ENCODE measurements around the gene CDK19. TPM values are rescaled to one million over a fixed set of nuclear protein-coding genes. Genes with fewer than 3 reads are reported as not detected.

CDK19 gene
- total RNA-seq, 1 donor = 15.6 TPM

DNA sequence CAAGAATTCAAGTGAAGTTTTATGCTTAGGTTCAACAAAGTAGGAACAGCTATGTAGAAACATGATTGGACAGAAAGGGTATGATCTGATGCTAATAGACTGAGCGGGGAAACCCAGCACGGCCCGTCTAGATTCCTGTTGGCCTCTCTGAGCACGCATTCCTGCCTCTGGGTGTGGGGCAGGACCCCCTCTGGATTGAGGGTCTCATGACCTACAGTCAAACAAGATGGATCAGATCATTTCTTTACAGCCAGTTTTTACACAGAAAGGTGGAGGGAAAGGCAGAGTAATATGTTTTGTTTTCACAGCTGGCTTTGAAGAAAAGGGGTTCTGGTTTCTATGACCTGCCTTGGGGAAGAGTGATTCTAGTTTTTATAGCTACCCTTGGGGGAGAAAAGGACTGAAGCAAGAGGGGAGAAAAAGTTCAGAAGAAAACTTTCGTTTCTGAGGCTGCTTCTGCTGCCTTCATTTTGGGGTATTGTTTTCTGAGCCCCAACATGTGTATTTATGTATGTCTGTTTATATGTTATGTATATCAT lies 239.3 kb downstream of the CDK19 start:
- Histone ChIP-seq H3K79me2 (ENCODE audit: insufficient read depth, low read length) (no peaks in the 10 kb centered on the region), H3K4me1 (ENCODE audit: insufficient read depth, low read length) (no peaks in the 10 kb centered on the region), H3K27me3 (ENCODE audit: insufficient read depth, low read length) (no peaks in the 10 kb centered on the region), H3K9me3 (ENCODE audit: low read depth, low read length) (no peaks in the 10 kb centered on the region), H2AFZ (ENCODE audit: low read length) (peak overlapping the region; percentile 38), H3K4me3 (ENCODE audit: insufficient read depth, low read length) (no peak overlapping the region), H3K36me3 (ENCODE audit: insufficient read depth, low read length) (no peaks in the 10 kb centered on the region), H3K27ac (ENCODE audit: low read depth, low read length) (no peak overlapping the region), H4K20me1 (ENCODE audit: insufficient read depth, low read length) (no peaks in the 10 kb centered on the region), H3K4me2 (ENCODE audit: insufficient read depth, low read length) (no peak overlapping the region)
- no peak for DNase-seq (ENCODE audit: insufficient read length, low spot score, missing footprints)
- TF ChIP-seq, protein P1, sequence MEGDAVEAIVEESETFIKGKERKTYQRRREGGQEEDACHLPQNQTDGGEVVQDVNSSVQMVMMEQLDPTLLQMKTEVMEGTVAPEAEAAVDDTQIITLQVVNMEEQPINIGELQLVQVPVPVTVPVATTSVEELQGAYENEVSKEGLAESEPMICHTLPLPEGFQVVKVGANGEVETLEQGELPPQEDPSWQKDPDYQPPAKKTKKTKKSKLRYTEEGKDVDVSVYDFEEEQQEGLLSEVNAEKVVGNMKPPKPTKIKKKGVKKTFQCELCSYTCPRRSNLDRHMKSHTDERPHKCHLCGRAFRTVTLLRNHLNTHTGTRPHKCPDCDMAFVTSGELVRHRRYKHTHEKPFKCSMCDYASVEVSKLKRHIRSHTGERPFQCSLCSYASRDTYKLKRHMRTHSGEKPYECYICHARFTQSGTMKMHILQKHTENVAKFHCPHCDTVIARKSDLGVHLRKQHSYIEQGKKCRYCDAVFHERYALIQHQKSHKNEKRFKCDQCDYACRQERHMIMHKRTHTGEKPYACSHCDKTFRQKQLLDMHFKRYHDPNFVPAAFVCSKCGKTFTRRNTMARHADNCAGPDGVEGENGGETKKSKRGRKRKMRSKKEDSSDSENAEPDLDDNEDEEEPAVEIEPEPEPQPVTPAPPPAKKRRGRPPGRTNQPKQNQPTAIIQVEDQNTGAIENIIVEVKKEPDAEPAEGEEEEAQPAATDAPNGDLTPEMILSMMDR (IDR thresholded peaks at IDR 0.05; ENCODE audit: extremely low read depth, low read depth, low read length) = no peak

DNA sequence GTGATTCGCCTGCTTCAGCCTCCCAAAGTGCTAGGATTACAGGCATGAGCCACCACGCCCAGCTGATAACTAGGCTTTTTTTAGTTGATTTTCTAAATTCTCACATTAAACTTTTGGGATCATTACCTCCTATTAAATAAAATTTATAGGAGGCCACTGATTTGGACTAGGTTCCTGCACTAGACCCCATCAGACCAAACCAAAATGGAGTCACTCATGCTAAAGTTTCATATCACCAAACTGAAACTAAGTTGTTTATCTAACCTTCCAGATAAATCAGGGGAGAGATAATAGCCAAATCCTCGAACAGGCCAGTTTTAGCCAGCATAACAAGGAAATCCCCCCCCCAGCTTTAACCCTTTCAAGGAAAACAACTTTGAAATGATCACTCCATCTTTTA lies 240.5 kb downstream of the CDK19 start:
- H3K4me3 ChIP-seq (ENCODE audit: insufficient read depth, low read length) = no peak overlapping the region
- H3K36me3 ChIP-seq (ENCODE audit: insufficient read depth, low read length) = no peaks in the 10 kb centered on the region
- H3K4me2 ChIP-seq (ENCODE audit: insufficient read depth, low read length) = no peak overlapping the region
- no peaks in the 10 kb centered on the region for H3K27me3 ChIP-seq (ENCODE audit: insufficient read depth, low read length)
- no peak overlapping the region for H3K27ac ChIP-seq (ENCODE audit: low read depth, low read length)
- TF ChIP-seq, protein P1 (IDR thresholded peaks at IDR 0.05; ENCODE audit: extremely low read depth, low read depth, low read length) = no peak
- DNase-seq (ENCODE audit: insufficient read length, low spot score, missing footprints) = no peak
- H3K4me1 ChIP-seq (ENCODE audit: insufficient read depth, low read length) = no peaks in the 10 kb centered on the region
- H3K9me3 ChIP-seq (ENCODE audit: low read depth, low read length) = no peaks in the 10 kb centered on the region
- no peaks in the 10 kb centered on the region for H3K79me2 ChIP-seq (ENCODE audit: insufficient read depth, low read length)
- no peak overlapping the region for H2AFZ ChIP-seq (ENCODE audit: low read length)
- no peaks in the 10 kb centered on the region for H4K20me1 ChIP-seq (ENCODE audit: insufficient read depth, low read length)

DNA sequence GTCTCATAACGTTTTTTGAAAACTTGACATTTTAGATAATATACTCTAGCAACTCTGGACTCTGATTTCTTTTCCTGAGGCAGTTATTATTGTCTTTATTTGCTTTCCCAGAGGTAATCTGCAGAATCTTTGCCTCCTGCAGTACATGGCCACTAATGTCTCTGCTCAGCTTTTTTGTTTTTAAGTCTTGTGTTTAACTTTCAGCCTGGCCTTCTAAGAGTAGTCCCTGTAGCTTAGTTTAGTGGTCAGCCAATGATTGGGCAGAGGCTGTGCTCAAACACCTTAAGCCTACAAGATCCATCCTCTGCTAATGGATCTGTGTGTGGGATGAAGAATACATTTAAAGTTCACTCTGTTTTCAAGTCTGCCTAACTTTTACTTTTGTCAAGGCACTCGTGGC lies 241.7 kb downstream of the CDK19 start:
- Histone ChIP-seq H3K4me2 (ENCODE audit: insufficient read depth, low read length) (peak overlapping the region; percentile 0), H3K9me3 (ENCODE audit: low read depth, low read length) (no peaks in the 10 kb centered on the region), H4K20me1 (ENCODE audit: insufficient read depth, low read length) (no peaks in the 10 kb centered on the region), H3K4me3 (ENCODE audit: insufficient read depth, low read length) (no peak overlapping the region), H3K4me1 (ENCODE audit: insufficient read depth, low read length) (no peaks in the 10 kb centered on the region), H3K36me3 (ENCODE audit: insufficient read depth, low read length) (no peaks in the 10 kb centered on the region), H3K27ac (ENCODE audit: low read depth, low read length) (no peak overlapping the region), H3K27me3 (ENCODE audit: insufficient read depth, low read length) (no peaks in the 10 kb centered on the region), H3K79me2 (ENCODE audit: insufficient read depth, low read length) (no peaks in the 10 kb centered on the region), H2AFZ (ENCODE audit: low read length) (peak overlapping the region; percentile 6)
- DNase-seq (ENCODE audit: insufficient read length, low spot score, missing footprints) = no peak
- TF ChIP-seq, protein P1 (IDR thresholded peaks at IDR 0.05; ENCODE audit: extremely low read depth, low read depth, low read length) = no peak

DNA sequence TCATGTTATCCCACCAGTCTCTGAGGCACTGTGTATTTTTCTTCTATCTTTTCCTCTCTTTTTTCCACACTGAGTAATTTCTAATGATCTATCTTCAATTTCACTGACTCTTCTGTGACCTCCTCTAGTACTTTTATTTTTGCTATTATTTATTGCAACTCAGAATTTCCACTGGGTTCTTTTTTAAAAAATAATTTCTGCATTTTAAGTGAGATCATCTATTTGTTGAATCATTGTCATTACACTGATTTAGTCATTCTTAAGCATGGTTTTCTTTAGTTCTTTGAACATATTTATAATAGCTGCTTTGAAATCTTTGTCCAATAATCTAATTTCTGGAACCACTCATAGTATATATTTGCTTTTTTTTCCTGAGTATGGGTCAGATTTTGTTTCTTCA lies 242.1 kb downstream of the CDK19 start:
- Histone ChIP-seq H3K27ac (ENCODE audit: low read depth, low read length) (no peak overlapping the region), H3K27me3 (ENCODE audit: insufficient read depth, low read length) (no peaks in the 10 kb centered on the region), H3K4me1 (ENCODE audit: insufficient read depth, low read length) (no peaks in the 10 kb centered on the region), H2AFZ (ENCODE audit: low read length) (no peak overlapping the region), H3K4me2 (ENCODE audit: insufficient read depth, low read length) (no peak overlapping the region), H3K4me3 (ENCODE audit: insufficient read depth, low read length) (no peak overlapping the region), H4K20me1 (ENCODE audit: insufficient read depth, low read length) (no peaks in the 10 kb centered on the region), H3K79me2 (ENCODE audit: insufficient read depth, low read length) (no peaks in the 10 kb centered on the region), H3K9me3 (ENCODE audit: low read depth, low read length) (no peaks in the 10 kb centered on the region), H3K36me3 (ENCODE audit: insufficient read depth, low read length) (no peaks in the 10 kb centered on the region)
- no peak for DNase-seq (ENCODE audit: insufficient read length, low spot score, missing footprints)
- TF ChIP-seq, protein P1 (IDR thresholded peaks at IDR 0.05; ENCODE audit: extremely low read depth, low read depth, low read length) = no peak
